Lower leg skin (tissue), 3 donors: Measurements from ENCODE around the gene ERMN.

ENCODE experiments used
- CTCF ChIP-seq, 3 donors: fragments of 450-650 bp; IDR thresholded peaks; one replicate each; pipeline ENCODE4 v1.5.1; 2016; ENCODE audit warnings: antibody characterized with exemption in 3 of 3, mild to moderate bottlenecking in 3 of 3, moderate library complexity in 2 of 3
- POLR2A ChIP-seq, 2 donors: fragments of 450-650 bp; IDR thresholded peaks; one replicate each; pipeline ENCODE4 v1.6.1; 2016 to 2017; ENCODE audit warnings: antibody characterized with exemption in 2 of 2, mild to moderate bottlenecking in 1 of 2, moderate library complexity in 1 of 2

DNA sequence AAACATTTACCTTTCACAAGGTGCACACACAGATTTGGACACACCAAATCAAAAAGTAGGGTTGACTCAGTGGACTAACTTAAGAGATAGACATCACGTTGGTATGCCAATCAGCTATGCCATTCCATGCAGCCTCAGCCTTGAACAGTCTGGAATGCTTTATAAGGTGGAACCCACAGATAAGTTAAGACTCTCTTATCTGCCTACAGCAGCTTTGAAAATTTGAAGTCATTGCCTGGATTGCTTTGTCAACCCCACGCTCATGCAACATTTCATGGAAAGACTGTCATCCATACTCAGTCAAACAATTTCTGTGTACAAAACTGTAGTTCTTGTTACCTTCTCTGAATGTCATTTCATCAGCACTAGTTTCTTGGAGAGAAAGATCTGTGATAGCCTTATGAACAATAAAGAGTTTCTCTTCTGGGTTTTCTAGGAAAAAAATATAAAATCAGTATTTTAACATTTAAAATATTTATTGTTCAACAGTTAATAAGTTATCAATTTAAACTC is 1.2 kb downstream of the ERMN start:
- TF ChIP-seq CTCF (IDR thresholded peaks at IDR 0.05) (no peak), POLR2A (IDR thresholded peaks at IDR 0.05) (no peak)
